ENCODE measurements around the gene TVP23A. TPM values are rescaled to one million over a fixed set of nuclear protein-coding genes. Genes with fewer than 3 reads are reported as not detected.

Gene TVP23A
- 2.1 TPM for polyA plus RNA-seq (2013, experiment 1 of 2)
- polyA plus RNA-seq (2013, experiment 2 of 2), result 0.56 TPM

GRCh38 chr16:10817963-10818941, at the start of gene TVP23A:
Gene TVP23A, minus strand, starts transcription at chr16:10818794. Its CDS starts 301 bp downstream, at chr16:10818493.
- 9 to 17% methylated on average over 36 to 60 of the region's 64 CpGs for WGBS, 2 experiments (ENCODE audit: insufficient coverage in 2 of 2)
- H3K36me3 ChIP-seq (ENCODE audit: control insufficient read depth, insufficient read depth, low read length), result no peaks in the 10 kb centered on the region
- H3K4me3 ChIP-seq (ENCODE audit: extremely low read depth, insufficient read depth, low read length, poor library complexity, severe bottlenecking), result peak within 1 kb of the TSS; percentile 34
- no peak within 1 kb of the TSS for H3K27ac ChIP-seq (ENCODE audit: low read depth, low read length, severe bottlenecking)
- H3K4me1 ChIP-seq (ENCODE audit: control insufficient read depth, insufficient read depth, low read length, poor library complexity, severe bottlenecking), result peaks cover 2% of the 10 kb centered on the region
- H3K9me3 ChIP-seq (ENCODE audit: control insufficient read depth, low read length), result no peaks in the 10 kb centered on the region

GRCh38 chr16:10868104-10868595, 49.6 kb upstream of the TVP23A start:
- Histone ChIP-seq H3K27ac (ENCODE audit: low read depth, low read length, severe bottlenecking) (no peak overlapping the region), H3K9me3 (ENCODE audit: control insufficient read depth, low read length) (no peaks in the 10 kb centered on the region), H3K4me3 (ENCODE audit: extremely low read depth, insufficient read depth, low read length, poor library complexity, severe bottlenecking) (no peak overlapping the region), H3K4me1 (ENCODE audit: control insufficient read depth, insufficient read depth, low read length, poor library complexity, severe bottlenecking) (peaks cover 10% of the 10 kb centered on the region), H3K36me3 (ENCODE audit: control insufficient read depth, insufficient read depth, low read length) (no peaks in the 10 kb centered on the region)
- WGBS, 2 experiments (ENCODE audit: insufficient coverage in 2 of 2), result 95 to 97% methylated on average over 6 of the region's 6 CpGs

GRCh38 chr16:10867199-10867598, 48.6 kb upstream of the TVP23A start:
- Histone ChIP-seq H3K9me3 (ENCODE audit: control insufficient read depth, low read length) (no peaks in the 10 kb centered on the region), H3K4me1 (ENCODE audit: control insufficient read depth, insufficient read depth, low read length, poor library complexity, severe bottlenecking) (peaks cover 10% of the 10 kb centered on the region), H3K27ac (ENCODE audit: low read depth, low read length, severe bottlenecking) (no peak overlapping the region), H3K36me3 (ENCODE audit: control insufficient read depth, insufficient read depth, low read length) (no peaks in the 10 kb centered on the region), H3K4me3 (ENCODE audit: extremely low read depth, insufficient read depth, low read length, poor library complexity, severe bottlenecking) (no peak overlapping the region)
- 81 to 93% methylated on average over 3 to 4 of the region's 6 CpGs for WGBS, 2 experiments (ENCODE audit: insufficient coverage in 2 of 2)

- no peak overlapping the region for H3K4me3 ChIP-seq (ENCODE audit: extremely low read depth, insufficient read depth, low read length, poor library complexity, severe bottlenecking)
- no peak overlapping the region for H3K27ac ChIP-seq (ENCODE audit: low read depth, low read length, severe bottlenecking)
- H3K4me1 ChIP-seq (ENCODE audit: control insufficient read depth, insufficient read depth, low read length, poor library complexity, severe bottlenecking), result peaks cover 6% of the 10 kb centered on the region
- 85 to 90% methylated on average over 11 of the region's 13 CpGs for WGBS, 2 experiments (ENCODE audit: insufficient coverage in 2 of 2)
- H3K36me3 ChIP-seq (ENCODE audit: control insufficient read depth, insufficient read depth, low read length), result no peaks in the 10 kb centered on the region
- H3K9me3 ChIP-seq (ENCODE audit: control insufficient read depth, low read length), result no peaks in the 10 kb centered on the region
Measured at GRCh38 chr16:10865991-10866966, 47.7 kb upstream of the TVP23A start.

- Histone ChIP-seq H3K27ac (ENCODE audit: low read depth, low read length, severe bottlenecking) (no peak overlapping the region), H3K36me3 (ENCODE audit: control insufficient read depth, insufficient read depth, low read length) (no peaks in the 10 kb centered on the region), H3K4me3 (ENCODE audit: extremely low read depth, insufficient read depth, low read length, poor library complexity, severe bottlenecking) (no peak overlapping the region), H3K9me3 (ENCODE audit: control insufficient read depth, low read length) (no peaks in the 10 kb centered on the region), H3K4me1 (ENCODE audit: control insufficient read depth, insufficient read depth, low read length, poor library complexity, severe bottlenecking) (no peaks in the 10 kb centered on the region)
- WGBS, 2 experiments (ENCODE audit: insufficient coverage in 2 of 2), result 76 to 92% methylated on average over 2 of the region's 2 CpGs
Measured at GRCh38 chr16:10862438-10862837, 43.8 kb upstream of the TVP23A start.

- H3K36me3 ChIP-seq (ENCODE audit: control insufficient read depth, insufficient read depth, low read length), result no peaks in the 10 kb centered on the region
- no peaks in the 10 kb centered on the region for H3K4me1 ChIP-seq (ENCODE audit: control insufficient read depth, insufficient read depth, low read length, poor library complexity, severe bottlenecking)
- no peak overlapping the region for H3K27ac ChIP-seq (ENCODE audit: low read depth, low read length, severe bottlenecking)
- H3K4me3 ChIP-seq (ENCODE audit: extremely low read depth, insufficient read depth, low read length, poor library complexity, severe bottlenecking), result no peak overlapping the region
- no peaks in the 10 kb centered on the region for H3K9me3 ChIP-seq (ENCODE audit: control insufficient read depth, low read length)
- WGBS, 2 experiments (ENCODE audit: insufficient coverage in 2 of 2), result 88 to 97% methylated on average over 1 to 2 of the region's 6 CpGs
Measured at GRCh38 chr16:10859658-10860057, 41.1 kb upstream of the TVP23A start.

GRCh38 chr16:10859020-10859419, 40.4 kb upstream of the TVP23A start:
- WGBS, 2 experiments (ENCODE audit: insufficient coverage in 2 of 2), result 14 to 45% methylated on average over 1 to 2 of the region's 2 CpGs

GRCh38 chr16:10858203-10858602, 39.6 kb upstream of the TVP23A start:
- no peak overlapping the region for H3K27ac ChIP-seq (ENCODE audit: low read depth, low read length, severe bottlenecking)
- no peaks in the 10 kb centered on the region for H3K36me3 ChIP-seq (ENCODE audit: control insufficient read depth, insufficient read depth, low read length)
- no peaks in the 10 kb centered on the region for H3K9me3 ChIP-seq (ENCODE audit: control insufficient read depth, low read length)
- WGBS, 2 experiments (ENCODE audit: insufficient coverage in 2 of 2), result 100% methylated on average over 1 of the region's 1 CpG
- no peak overlapping the region for H3K4me3 ChIP-seq (ENCODE audit: extremely low read depth, insufficient read depth, low read length, poor library complexity, severe bottlenecking)
- no peaks in the 10 kb centered on the region for H3K4me1 ChIP-seq (ENCODE audit: control insufficient read depth, insufficient read depth, low read length, poor library complexity, severe bottlenecking)

More at GRCh38 chr16:10859020-10859419, 40.4 kb upstream of the TVP23A start:
- Histone ChIP-seq H3K4me1 (ENCODE audit: control insufficient read depth, insufficient read depth, low read length, poor library complexity, severe bottlenecking) (no peaks in the 10 kb centered on the region), H3K27ac (ENCODE audit: low read depth, low read length, severe bottlenecking) (no peak overlapping the region), H3K4me3 (ENCODE audit: extremely low read depth, insufficient read depth, low read length, poor library complexity, severe bottlenecking) (no peak overlapping the region), H3K36me3 (ENCODE audit: control insufficient read depth, insufficient read depth, low read length) (no peaks in the 10 kb centered on the region), H3K9me3 (ENCODE audit: control insufficient read depth, low read length) (no peaks in the 10 kb centered on the region)

- no peak overlapping the region for H3K4me3 ChIP-seq (ENCODE audit: extremely low read depth, insufficient read depth, low read length, poor library complexity, severe bottlenecking)
Measured at GRCh38 chr16:10856042-10856441, 37.4 kb upstream of the TVP23A start.

GRCh38 chr16:10852948-10853347, 34.4 kb upstream of the TVP23A start:
- Histone ChIP-seq H3K4me1 (ENCODE audit: control insufficient read depth, insufficient read depth, low read length, poor library complexity, severe bottlenecking) (no peaks in the 10 kb centered on the region), H3K36me3 (ENCODE audit: control insufficient read depth, insufficient read depth, low read length) (no peaks in the 10 kb centered on the region), H3K4me3 (ENCODE audit: extremely low read depth, insufficient read depth, low read length, poor library complexity, severe bottlenecking) (no peak overlapping the region), H3K27ac (ENCODE audit: low read depth, low read length, severe bottlenecking) (no peak overlapping the region), H3K9me3 (ENCODE audit: control insufficient read depth, low read length) (no peaks in the 10 kb centered on the region)
- WGBS, 2 experiments (ENCODE audit: insufficient coverage in 2 of 2), result 100% methylated on average over 3 to 4 of the region's 5 CpGs

More at GRCh38 chr16:10856042-10856441, 37.4 kb upstream of the TVP23A start:
- Histone ChIP-seq H3K27ac (ENCODE audit: low read depth, low read length, severe bottlenecking) (no peak overlapping the region), H3K9me3 (ENCODE audit: control insufficient read depth, low read length) (no peaks in the 10 kb centered on the region), H3K36me3 (ENCODE audit: control insufficient read depth, insufficient read depth, low read length) (no peaks in the 10 kb centered on the region), H3K4me1 (ENCODE audit: control insufficient read depth, insufficient read depth, low read length, poor library complexity, severe bottlenecking) (no peaks in the 10 kb centered on the region)
- WGBS, 2 experiments (ENCODE audit: insufficient coverage in 2 of 2), result 86 to 88% methylated on average over 1 to 2 of the region's 2 CpGs

All from mesodermal cell (in vitro differentiated cells).